ENCODE measurements around the gene AGAP1. TPM values are rescaled to one million over a fixed set of nuclear protein-coding genes. Genes with fewer than 3 reads are reported as not detected.

AGAP1 gene
- total RNA-seq, 1 donor from 2014 or later: 3.8 TPM

DNA sequence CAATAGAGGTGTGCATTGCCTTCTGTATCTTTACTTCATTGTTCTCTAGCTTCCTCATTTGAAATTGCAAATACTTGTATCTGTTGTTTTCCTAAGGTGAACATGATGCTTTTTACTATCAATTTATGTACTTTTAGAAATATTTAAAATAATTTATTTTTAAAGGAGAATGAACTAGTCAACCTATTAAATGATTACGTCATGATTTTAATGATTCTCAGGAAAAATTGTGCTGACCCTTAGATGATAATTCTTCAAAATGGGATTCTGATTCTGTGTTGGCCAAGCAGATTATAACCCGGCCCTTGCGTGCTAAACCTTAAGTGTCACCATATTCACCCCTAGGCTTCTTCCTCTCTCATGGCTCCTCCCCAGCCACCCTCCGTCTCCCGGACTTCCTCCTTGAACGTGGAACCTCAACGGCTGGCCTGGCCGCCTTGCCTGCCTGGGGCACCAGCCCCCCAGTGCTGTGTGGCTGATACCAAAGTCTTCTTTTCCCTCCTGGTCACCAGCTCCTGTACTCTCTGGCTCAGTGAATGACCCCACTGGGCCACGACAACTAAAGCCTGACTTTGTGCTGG, 382.3 kb downstream of the AGAP1 start:
- Mint-ChIP-seq H3K27me3 (no peaks in the 10 kb centered on the region), H3K27ac (no peak overlapping the region), H3K9me3 (no peaks in the 10 kb centered on the region), H3K4me3 (no peak overlapping the region), H3K36me3 (ENCODE audit: low read depth) (no peaks in the 10 kb centered on the region), H3K4me1 (no peaks in the 10 kb centered on the region)
- intact Hi-C loops (cut with micrococcal nuclease): no loop called here
- DNase-seq: no peak

- intact Hi-C loops (cut with micrococcal nuclease): no loop called here
These were observed 383.5 kb downstream of the AGAP1 start for GRCh38 chr2:235877275-235877802.

DNA sequence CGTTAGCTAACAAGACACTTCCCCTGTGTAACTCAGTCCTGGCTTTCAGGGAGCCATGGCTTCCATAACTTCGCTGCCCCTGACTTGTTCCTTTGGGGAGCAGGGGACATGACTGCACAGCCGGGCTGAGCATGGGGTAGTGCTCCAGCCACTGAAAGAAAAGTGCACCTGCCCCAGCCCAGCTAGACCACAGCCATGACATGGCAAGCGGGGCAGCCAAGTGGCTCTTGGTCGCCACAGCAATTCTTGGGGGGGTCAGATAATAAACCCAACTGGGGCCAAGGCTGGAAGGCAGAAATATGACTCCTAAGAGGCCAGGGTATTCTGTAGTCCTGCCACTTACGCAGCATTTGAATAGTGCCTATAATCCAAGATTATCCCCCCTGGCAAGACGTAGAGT, 385.3 kb downstream of the AGAP1 start:
- Mint-ChIP-seq H3K9me3 (no peaks in the 10 kb centered on the region), H3K27ac (no peak overlapping the region), H3K27me3 (no peaks in the 10 kb centered on the region), H3K4me3 (no peak overlapping the region), H3K4me1 (no peaks in the 10 kb centered on the region), H3K36me3 (ENCODE audit: low read depth) (no peaks in the 10 kb centered on the region)
- no peak for DNase-seq
- intact Hi-C loops (cut with micrococcal nuclease): no loop called here

More at GRCh38 chr2:235877275-235877802, 383.5 kb downstream of the AGAP1 start:
- Mint-ChIP-seq H3K27me3 (no peaks in the 10 kb centered on the region), H3K9me3 (no peaks in the 10 kb centered on the region), H3K27ac (no peak overlapping the region), H3K36me3 (ENCODE audit: low read depth) (no peaks in the 10 kb centered on the region), H3K4me3 (no peak overlapping the region), H3K4me1 (no peaks in the 10 kb centered on the region)
- DNase-seq: no peak

DNA sequence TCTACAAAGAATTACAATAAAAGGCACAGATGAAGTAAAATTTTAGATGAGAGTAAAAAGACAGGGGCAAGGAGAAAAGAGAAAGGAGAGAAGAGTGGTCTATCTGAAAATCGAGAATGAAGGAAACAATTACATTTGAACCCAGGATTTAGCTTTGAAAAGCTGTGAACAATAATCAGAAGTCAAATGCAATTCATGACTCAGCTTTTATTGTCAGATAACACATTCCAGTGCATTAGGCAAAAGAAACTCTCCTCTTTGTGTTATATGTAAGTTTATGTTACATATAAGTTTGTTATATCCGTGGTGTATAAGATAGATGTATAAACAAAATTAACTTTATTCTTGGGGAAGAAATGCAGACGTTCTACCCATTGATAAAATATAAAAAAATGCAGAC, 389.8 kb downstream of the AGAP1 start:
- H3K36me3 Mint-ChIP-seq (ENCODE audit: low read depth): no peaks in the 10 kb centered on the region
- H3K27me3 Mint-ChIP-seq: no peaks in the 10 kb centered on the region
- intact Hi-C loops (cut with micrococcal nuclease): no loop called here
- H3K4me1 Mint-ChIP-seq: no peaks in the 10 kb centered on the region
- no peak overlapping the region for H3K4me3 Mint-ChIP-seq
- no peaks in the 10 kb centered on the region for H3K9me3 Mint-ChIP-seq
- H3K27ac Mint-ChIP-seq: no peak overlapping the region
- no peak for DNase-seq

DNA sequence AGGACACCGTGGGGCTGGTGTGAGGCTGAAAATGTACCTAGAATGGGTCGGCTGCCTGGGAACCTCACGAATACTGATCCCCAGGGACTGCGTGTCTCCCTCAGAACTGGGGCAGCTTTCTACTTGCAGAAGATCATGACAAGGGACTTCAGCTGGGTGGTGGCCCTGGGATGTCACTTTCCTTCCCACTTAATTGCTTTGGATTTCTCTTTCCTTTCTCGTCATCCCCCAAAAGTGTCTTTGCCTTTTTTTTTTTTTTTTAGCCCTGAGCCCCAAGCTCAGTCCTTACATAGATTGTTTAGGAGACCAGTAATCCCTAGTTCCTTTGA, 395.4 kb downstream of the AGAP1 start:
- no peaks in the 10 kb centered on the region for H3K4me1 Mint-ChIP-seq
- H3K27ac Mint-ChIP-seq: no peak overlapping the region
- H3K4me3 Mint-ChIP-seq: no peak overlapping the region
- no peaks in the 10 kb centered on the region for H3K27me3 Mint-ChIP-seq
- no peak for DNase-seq
- no peaks in the 10 kb centered on the region for H3K36me3 Mint-ChIP-seq (ENCODE audit: low read depth)
- H3K9me3 Mint-ChIP-seq: no peaks in the 10 kb centered on the region
- intact Hi-C loops (cut with micrococcal nuclease): no loop called here

GRCh38 chr2:235893129-235893698, 399.4 kb downstream of the AGAP1 start:
- H3K4me3 Mint-ChIP-seq: no peak overlapping the region
- intact Hi-C loops (cut with micrococcal nuclease): no loop called here
- no peaks in the 10 kb centered on the region for H3K27me3 Mint-ChIP-seq
- no peak for DNase-seq
- H3K9me3 Mint-ChIP-seq: no peaks in the 10 kb centered on the region
- H3K4me1 Mint-ChIP-seq: no peaks in the 10 kb centered on the region
- no peaks in the 10 kb centered on the region for H3K36me3 Mint-ChIP-seq (ENCODE audit: low read depth)
- no peak overlapping the region for H3K27ac Mint-ChIP-seq

- no peak overlapping the region for H3K4me3 Mint-ChIP-seq
- H3K9me3 Mint-ChIP-seq: no peaks in the 10 kb centered on the region
- intact Hi-C loops (cut with micrococcal nuclease): no loop called here
- DNase-seq: no peak
- H3K4me1 Mint-ChIP-seq: no peaks in the 10 kb centered on the region
- H3K27ac Mint-ChIP-seq: no peak overlapping the region
- H3K36me3 Mint-ChIP-seq (ENCODE audit: low read depth): no peaks in the 10 kb centered on the region
- no peaks in the 10 kb centered on the region for H3K27me3 Mint-ChIP-seq
These were observed 401.0 kb downstream of the AGAP1 start for GRCh38 chr2:235894839-235895238.

GRCh38 chr2:235896061-235896460, 402.2 kb downstream of the AGAP1 start:
- Mint-ChIP-seq H3K36me3 (ENCODE audit: low read depth) (no peaks in the 10 kb centered on the region), H3K4me1 (no peaks in the 10 kb centered on the region), H3K9me3 (no peaks in the 10 kb centered on the region), H3K27me3 (no peaks in the 10 kb centered on the region), H3K4me3 (no peak overlapping the region), H3K27ac (no peak overlapping the region)
- intact Hi-C loops (cut with micrococcal nuclease): no loop called here
- DNase-seq: no peak

DNA sequence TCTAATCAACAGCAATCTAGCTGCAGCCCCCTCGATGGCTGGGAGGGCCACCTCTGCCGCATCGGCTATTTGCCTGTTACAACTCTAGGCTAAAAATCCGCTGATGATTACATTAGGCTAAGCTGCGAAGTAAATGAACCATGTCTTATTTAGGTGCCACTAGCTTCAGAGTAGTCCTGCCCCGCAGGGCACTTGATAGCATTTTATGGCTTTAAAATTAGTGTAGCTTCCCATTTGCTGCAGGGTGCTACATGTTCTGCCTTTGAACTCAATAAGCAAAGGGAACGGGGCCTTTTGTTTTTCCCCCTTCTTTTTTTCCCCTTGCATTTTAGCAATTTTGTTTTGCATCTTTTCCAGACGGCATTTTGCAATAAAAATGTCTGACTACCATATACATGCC, 404.1 kb downstream of the AGAP1 start:
- intact Hi-C loops (cut with micrococcal nuclease): no loop called here
- DNase-seq: no peak
- Mint-ChIP-seq H3K9me3 (no peaks in the 10 kb centered on the region), H3K36me3 (ENCODE audit: low read depth) (no peaks in the 10 kb centered on the region), H3K27me3 (no peaks in the 10 kb centered on the region), H3K4me1 (no peaks in the 10 kb centered on the region), H3K4me3 (no peak overlapping the region), H3K27ac (no peak overlapping the region)

DNA sequence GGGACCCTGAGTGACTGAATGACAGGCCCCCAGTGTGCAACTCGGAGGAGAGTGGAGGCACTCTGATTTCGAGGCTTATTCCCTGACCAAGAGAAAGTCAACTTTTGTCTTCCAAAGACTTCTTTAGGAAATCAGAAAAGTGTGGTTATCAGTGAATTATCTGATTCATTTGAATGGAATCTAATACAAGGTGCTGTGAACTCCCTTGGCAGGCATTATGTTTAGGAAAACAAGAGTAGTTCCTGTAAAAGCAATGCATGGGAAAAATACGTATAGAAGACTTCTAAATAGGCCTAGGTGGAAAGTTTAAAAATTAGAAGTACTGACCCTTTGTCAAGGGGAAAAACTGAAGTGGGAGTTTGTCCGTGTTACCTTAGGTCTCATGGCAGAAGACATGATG, 404.9 kb downstream of the AGAP1 start:
- Mint-ChIP-seq H3K27me3 (no peaks in the 10 kb centered on the region), H3K9me3 (no peaks in the 10 kb centered on the region), H3K27ac (no peak overlapping the region), H3K36me3 (ENCODE audit: low read depth) (no peaks in the 10 kb centered on the region), H3K4me3 (no peak overlapping the region), H3K4me1 (no peaks in the 10 kb centered on the region)
- intact Hi-C loops (cut with micrococcal nuclease): no loop called here
- no peak for DNase-seq

GRCh38 chr2:235900631-235901030, 406.8 kb downstream of the AGAP1 start:
- Mint-ChIP-seq H3K4me3 (no peak overlapping the region), H3K36me3 (ENCODE audit: low read depth) (no peaks in the 10 kb centered on the region), H3K27ac (no peak overlapping the region), H3K4me1 (no peaks in the 10 kb centered on the region), H3K27me3 (peaks cover 3% of the 10 kb centered on the region), H3K9me3 (no peaks in the 10 kb centered on the region)
- intact Hi-C loops (cut with micrococcal nuclease): no loop called here
- DNase-seq: no peak

- no peaks in the 10 kb centered on the region for H3K4me1 Mint-ChIP-seq
- no peak overlapping the region for H3K4me3 Mint-ChIP-seq
- no peaks in the 10 kb centered on the region for H3K36me3 Mint-ChIP-seq (ENCODE audit: low read depth)
- no peak overlapping the region for H3K27ac Mint-ChIP-seq
- intact Hi-C loops (cut with micrococcal nuclease): no loop called here
- no peak for DNase-seq
- H3K9me3 Mint-ChIP-seq: no peaks in the 10 kb centered on the region
- H3K27me3 Mint-ChIP-seq: peaks cover 3% of the 10 kb centered on the region
These were observed 407.4 kb downstream of the AGAP1 start for GRCh38 chr2:235901243-235901642.

GRCh38 chr2:235903782-235904584, 410.1 kb downstream of the AGAP1 start:
- H3K9me3 Mint-ChIP-seq: no peaks in the 10 kb centered on the region
- no peak overlapping the region for H3K4me3 Mint-ChIP-seq
- no peaks in the 10 kb centered on the region for H3K36me3 Mint-ChIP-seq (ENCODE audit: low read depth)
- peaks cover 3% of the 10 kb centered on the region for H3K27me3 Mint-ChIP-seq
- intact Hi-C loops (cut with micrococcal nuclease): no loop called here
- H3K27ac Mint-ChIP-seq: no peak overlapping the region
- DNase-seq: no peak
- no peaks in the 10 kb centered on the region for H3K4me1 Mint-ChIP-seq

GRCh38 chr2:235904585-235904931, 410.7 kb downstream of the AGAP1 start:
- DNase-seq: no peak
- Mint-ChIP-seq H3K4me1 (no peaks in the 10 kb centered on the region), H3K27me3 (peaks cover 3% of the 10 kb centered on the region), H3K27ac (no peak overlapping the region), H3K36me3 (ENCODE audit: low read depth) (no peaks in the 10 kb centered on the region), H3K9me3 (no peaks in the 10 kb centered on the region), H3K4me3 (no peak overlapping the region)
- intact Hi-C loops (cut with micrococcal nuclease): no loop called here

All from activated CD4-positive, alpha-beta T cell treated with anti-CD3 and anti-CD28 coated beads, Interleukin-2, amount 10 ng/mL, durations not matched to agents 24 days and 14 days (primary cell).